ENCODE data around the gene LRRTM4.

GRCh38 chr2:77521931-77522470 is at the start of gene LRRTM4:
- TF ChIP-seq, protein P1, sequence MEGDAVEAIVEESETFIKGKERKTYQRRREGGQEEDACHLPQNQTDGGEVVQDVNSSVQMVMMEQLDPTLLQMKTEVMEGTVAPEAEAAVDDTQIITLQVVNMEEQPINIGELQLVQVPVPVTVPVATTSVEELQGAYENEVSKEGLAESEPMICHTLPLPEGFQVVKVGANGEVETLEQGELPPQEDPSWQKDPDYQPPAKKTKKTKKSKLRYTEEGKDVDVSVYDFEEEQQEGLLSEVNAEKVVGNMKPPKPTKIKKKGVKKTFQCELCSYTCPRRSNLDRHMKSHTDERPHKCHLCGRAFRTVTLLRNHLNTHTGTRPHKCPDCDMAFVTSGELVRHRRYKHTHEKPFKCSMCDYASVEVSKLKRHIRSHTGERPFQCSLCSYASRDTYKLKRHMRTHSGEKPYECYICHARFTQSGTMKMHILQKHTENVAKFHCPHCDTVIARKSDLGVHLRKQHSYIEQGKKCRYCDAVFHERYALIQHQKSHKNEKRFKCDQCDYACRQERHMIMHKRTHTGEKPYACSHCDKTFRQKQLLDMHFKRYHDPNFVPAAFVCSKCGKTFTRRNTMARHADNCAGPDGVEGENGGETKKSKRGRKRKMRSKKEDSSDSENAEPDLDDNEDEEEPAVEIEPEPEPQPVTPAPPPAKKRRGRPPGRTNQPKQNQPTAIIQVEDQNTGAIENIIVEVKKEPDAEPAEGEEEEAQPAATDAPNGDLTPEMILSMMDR (IDR thresholded peaks at IDR 0.05): no peak
- no peak for TF ChIP-seq CREM (CRISPR knock-in tag; IDR thresholded peaks at IDR 0.05)
- no peak for TF ChIP-seq ZNF219 (CRISPR knock-in tag; IDR thresholded peaks at IDR 0.05; ENCODE audit: borderline replicate concordance)
- no peak for TF ChIP-seq MAX (CRISPR knock-in tag; IDR thresholded peaks at IDR 0.05)
- TF ChIP-seq ZNF423 (CRISPR knock-in tag; IDR thresholded peaks at IDR 0.05): no peak

Data from WTC11 (cell line).